AG09319 (cell line): Measurements from ENCODE around the gene PCYT1A.
"Not testable (repeated sequence)": the region's sequence is repeated elsewhere in the genome, so short reads cannot be mapped to it uniquely, and the experiment has no call there.

ENCODE experiments used
- DNase-seq: peaks from one replicate; pipeline ENCODE4 v3.0.0-alpha.2; 2010; ENCODE audit warnings: low read depth; ENCODE audit errors: extremely low read depth
- CTCF ChIP-seq: IDR thresholded peaks from 2 replicates; pipeline ENCODE4 v1.5.1; 2011; ENCODE audit warnings: low read depth, mild to moderate bottlenecking, inconsistent platforms, low read length, moderate library complexity

PCYT1A gene

GRCh38 chr3:196217307-196218154 is 70.0 kb downstream of the PCYT1A start:
- no peak for DNase-seq
- TF ChIP-seq CTCF, result no peak

GRCh38 chr3:196216681-196217211 is 70.8 kb downstream of the PCYT1A start:
- TF ChIP-seq CTCF, result no peak
- DNase-seq, result no peak

- DNase-seq, result no peak
- no peak for TF ChIP-seq CTCF
These were observed 71.4 kb downstream of the PCYT1A start, which contains the start of gene SLC51A for GRCh38 chr3:196216089-196216564. Gene SLC51A, plus strand, starts transcription at chr3:196216534. Its CDS starts 179 bp downstream, at chr3:196216713.

- no peak for DNase-seq
- no peak for TF ChIP-seq CTCF
These were observed 72.0 kb downstream of the PCYT1A start for GRCh38 chr3:196215493-196216020.

GRCh38 chr3:196214783-196215441 is 72.6 kb downstream of the PCYT1A start:
- TF ChIP-seq CTCF, result no peak
- DNase-seq, result no peak

GRCh38 chr3:196210673-196211556 is 76.6 kb downstream of the PCYT1A start, which contains the start of gene ZDHHC19:
Gene ZDHHC19, minus strand, starts transcription at chr3:196211400. Its CDS starts 85 bp downstream, at chr3:196211315.
- TF ChIP-seq CTCF, result no peak
- no peak for DNase-seq

- not testable (repeated sequence) for DNase-seq
These were observed 77.4 kb downstream of the PCYT1A start for GRCh38 chr3:196209944-196210672.
